ENCODE results near the gene CBX8.

The CBX8 gene

GRCh38 chr17:79835470-79835899 lies 38.6 kb upstream of the CBX8 start:
- DNase-seq (ENCODE audit: low read depth), result no peak

- DNase-seq (ENCODE audit: low read depth), result no peak
Measured at GRCh38 chr17:79834565-79835469, 37.9 kb upstream of the CBX8 start.

- DNase-seq (ENCODE audit: low read depth), result no peak
Measured at GRCh38 chr17:79833744-79834564, 37.1 kb upstream of the CBX8 start.

- no peak for DNase-seq (ENCODE audit: low read depth)
Measured at GRCh38 chr17:79833110-79833450, 36.2 kb upstream of the CBX8 start.

GRCh38 chr17:79832218-79833109 lies 35.6 kb upstream of the CBX8 start:
- no peak for DNase-seq (ENCODE audit: low read depth)

GRCh38 chr17:79831265-79832217 lies 34.7 kb upstream of the CBX8 start:
- DNase-seq (ENCODE audit: low read depth), result no peak

- no peak for DNase-seq (ENCODE audit: low read depth)
Measured at GRCh38 chr17:79830763-79831264, 33.9 kb upstream of the CBX8 start.

GRCh38 chr17:79830303-79830702 lies 33.4 kb upstream of the CBX8 start:
- DNase-seq (ENCODE audit: low read depth), result no peak

GRCh38 chr17:79829457-79829856 lies 32.6 kb upstream of the CBX8 start:
- no peak for DNase-seq (ENCODE audit: low read depth)

- DNase-seq (ENCODE audit: low read depth), result no peak
Measured at GRCh38 chr17:79829004-79829403, 32.1 kb upstream of the CBX8 start.

- DNase-seq (ENCODE audit: low read depth), result no peak
Measured at GRCh38 chr17:79826841-79827578, 30.1 kb upstream of the CBX8 start.

- no peak for DNase-seq (ENCODE audit: low read depth)
Measured at GRCh38 chr17:79826204-79826680, 29.4 kb upstream of the CBX8 start.

- no peak for DNase-seq (ENCODE audit: low read depth)
Measured at GRCh38 chr17:79825580-79825921, 28.7 kb upstream of the CBX8 start.

- no peak for DNase-seq (ENCODE audit: low read depth)
Measured at GRCh38 chr17:79824893-79825579, 28.2 kb upstream of the CBX8 start.

GRCh38 chr17:79824234-79824633 lies 27.4 kb upstream of the CBX8 start:
- DNase-seq (ENCODE audit: low read depth), result no peak

GRCh38 chr17:79822583-79823124 lies 25.8 kb upstream of the CBX8 start:
- DNase-seq (ENCODE audit: low read depth), result no peak

- DNase-seq (ENCODE audit: low read depth), result no peak
Measured at GRCh38 chr17:79821331-79822095, 24.6 kb upstream of the CBX8 start.

- no peak for DNase-seq (ENCODE audit: low read depth)
Measured at GRCh38 chr17:79820959-79821330, 24.1 kb upstream of the CBX8 start.

All from non-pigmented ciliary epithelial cell (primary cell).